Epithelial cell of esophagus (primary cell): ENCODE data around the gene C22orf15.
A peak's percentile ranks its signal among the peaks of the same experiment; 100 is the strongest.

Source experiments
- DNase-seq: peaks from one replicate; pipeline ENCODE4 v3.0.0; 2010; ENCODE audit warnings: low read depth
- H3K4me3 ChIP-seq: 2 replicates; pipeline ENCODE4 v1.5.1; 2011; ENCODE audit warnings: mild to moderate bottlenecking, low read length, control low read depth
- TF ChIP-seq, protein P1 (sequence below): IDR thresholded peaks from 2 replicates; pipeline ENCODE4 v1.5.1; 2011; ENCODE audit warnings: low read depth, mild to moderate bottlenecking, low read length, control low read depth, inconsistent platforms; ENCODE audit not compliant: insufficient read depth; ENCODE audit errors: missing control alignments

C22orf15 gene

DNA sequence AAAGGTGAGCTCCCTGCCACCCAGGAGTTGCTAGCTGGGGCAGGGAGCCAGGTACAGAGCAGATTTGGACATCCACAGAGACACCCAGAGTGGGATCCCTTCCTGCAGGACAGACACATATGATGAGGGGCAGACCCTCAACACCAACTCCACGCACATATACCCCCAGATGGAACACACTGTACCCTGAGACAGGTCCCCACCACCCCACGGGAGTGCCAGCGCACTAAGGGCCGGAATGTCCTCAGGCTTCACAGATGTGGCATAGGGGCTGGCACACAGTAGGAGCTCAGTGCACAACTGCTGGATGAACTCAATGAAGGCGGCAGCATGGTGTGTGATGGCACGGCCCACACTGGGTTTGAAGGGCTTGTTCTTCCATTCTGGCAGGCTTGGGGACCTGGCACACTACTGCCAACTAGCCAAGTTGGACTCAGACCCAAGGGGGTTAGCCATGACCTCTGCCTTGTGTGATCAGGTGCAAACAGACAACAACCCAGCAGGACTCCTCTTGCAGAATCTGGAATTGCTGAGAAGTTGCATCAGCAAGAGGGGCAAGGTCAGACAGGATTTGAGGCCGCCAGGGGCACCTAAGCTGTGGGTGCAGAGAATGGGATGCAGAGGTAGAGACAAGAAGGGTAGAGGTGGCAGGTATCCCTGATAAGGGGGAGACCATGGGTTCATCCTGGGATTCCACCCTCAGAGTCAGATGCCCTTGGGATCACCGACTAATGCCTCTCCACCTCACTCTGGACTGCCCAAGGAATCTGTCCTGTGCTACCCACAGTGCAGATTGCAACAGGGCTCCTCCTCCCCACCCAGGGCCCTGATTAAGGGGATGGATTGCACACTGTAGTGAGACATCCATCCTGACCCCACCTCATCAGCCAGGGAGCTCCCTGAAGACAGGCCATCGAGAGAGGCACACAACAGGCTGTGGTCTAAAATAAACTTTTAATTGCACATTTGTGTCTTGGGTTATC lies 2.4 kb downstream of the C22orf15 start:
- no peak overlapping the region for H3K4me3 ChIP-seq
- TF ChIP-seq, protein P1, sequence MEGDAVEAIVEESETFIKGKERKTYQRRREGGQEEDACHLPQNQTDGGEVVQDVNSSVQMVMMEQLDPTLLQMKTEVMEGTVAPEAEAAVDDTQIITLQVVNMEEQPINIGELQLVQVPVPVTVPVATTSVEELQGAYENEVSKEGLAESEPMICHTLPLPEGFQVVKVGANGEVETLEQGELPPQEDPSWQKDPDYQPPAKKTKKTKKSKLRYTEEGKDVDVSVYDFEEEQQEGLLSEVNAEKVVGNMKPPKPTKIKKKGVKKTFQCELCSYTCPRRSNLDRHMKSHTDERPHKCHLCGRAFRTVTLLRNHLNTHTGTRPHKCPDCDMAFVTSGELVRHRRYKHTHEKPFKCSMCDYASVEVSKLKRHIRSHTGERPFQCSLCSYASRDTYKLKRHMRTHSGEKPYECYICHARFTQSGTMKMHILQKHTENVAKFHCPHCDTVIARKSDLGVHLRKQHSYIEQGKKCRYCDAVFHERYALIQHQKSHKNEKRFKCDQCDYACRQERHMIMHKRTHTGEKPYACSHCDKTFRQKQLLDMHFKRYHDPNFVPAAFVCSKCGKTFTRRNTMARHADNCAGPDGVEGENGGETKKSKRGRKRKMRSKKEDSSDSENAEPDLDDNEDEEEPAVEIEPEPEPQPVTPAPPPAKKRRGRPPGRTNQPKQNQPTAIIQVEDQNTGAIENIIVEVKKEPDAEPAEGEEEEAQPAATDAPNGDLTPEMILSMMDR = no peak
- DNase-seq = no peak

DNA sequence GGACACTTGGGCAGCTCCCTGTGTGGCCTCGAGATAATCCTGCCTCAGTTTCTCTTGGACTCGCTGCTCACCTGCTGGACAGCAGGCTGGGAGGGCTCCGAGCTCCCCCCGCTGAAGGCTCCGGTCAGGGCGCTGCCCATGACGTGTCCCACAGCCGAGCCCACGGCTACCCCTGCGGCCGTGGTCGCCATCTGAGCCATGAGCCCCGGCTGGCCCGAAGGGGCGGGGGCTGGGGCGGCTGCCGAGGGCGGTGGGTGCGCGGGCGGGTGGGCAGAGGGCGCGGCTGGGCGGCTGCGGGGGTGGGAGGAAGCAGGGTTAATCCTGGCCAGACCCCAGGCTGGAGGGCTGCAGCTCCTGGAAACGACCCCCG lies 4.5 kb downstream of the C22orf15 start:
- TF ChIP-seq, protein P1 = no peak
- DNase-seq = no peak
- H3K4me3 ChIP-seq = peak overlapping the region; percentile 67

DNA sequence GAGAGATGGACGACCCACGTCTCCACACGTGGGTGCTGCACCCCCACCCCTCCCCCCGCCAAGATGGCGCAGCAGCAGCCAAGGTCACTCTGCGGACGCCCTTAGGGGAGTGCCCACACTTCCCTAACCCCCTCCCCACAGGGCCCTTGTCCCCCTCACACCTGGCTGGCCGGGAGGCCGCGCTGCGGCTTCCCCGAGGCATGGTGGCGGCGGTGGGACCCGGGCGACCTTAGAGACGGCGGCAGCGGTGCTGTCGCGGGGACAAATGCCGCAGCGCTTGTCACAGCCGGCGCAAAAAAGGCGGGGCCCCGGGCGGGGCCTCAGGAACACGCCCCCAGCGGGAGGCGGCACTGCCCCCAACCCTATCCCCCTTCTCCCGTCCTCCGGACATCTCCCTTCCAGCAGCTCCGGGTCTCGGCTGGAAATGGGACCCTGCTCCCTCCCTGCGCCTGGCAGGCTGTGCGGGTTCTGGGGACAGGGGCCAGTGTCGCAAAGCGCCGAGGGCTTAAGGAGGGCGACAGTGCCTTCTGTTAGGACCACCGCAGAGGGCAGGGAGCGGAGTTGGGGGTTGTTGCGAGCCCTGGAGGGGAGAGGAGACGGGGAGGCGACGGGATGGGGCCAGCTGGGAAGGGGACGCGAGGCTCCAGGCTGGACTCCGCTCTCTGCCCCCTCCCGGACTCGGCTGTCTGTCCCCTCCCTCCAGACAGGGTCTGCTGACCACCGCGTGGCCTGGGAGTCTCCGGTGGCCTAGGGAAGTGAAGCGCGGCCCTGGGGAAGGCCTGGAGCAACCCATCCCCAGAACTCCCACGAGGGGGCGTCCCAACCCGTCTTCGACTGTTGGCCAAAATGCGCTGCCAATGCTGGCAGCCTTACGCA lies 5.1 kb downstream of the C22orf15 start, which contains the start of gene CHCHD10:
Gene CHCHD10 (minus strand): TSS at position 300 of the 876 bp plus-strand sequence. CDS start 98 bp downstream, at position 202.
- DNase-seq = peak; percentile 67
- H3K4me3 ChIP-seq = peak within 1 kb of the TSS; percentile 67
- TF ChIP-seq, protein P1 = peak; percentile 72

DNA sequence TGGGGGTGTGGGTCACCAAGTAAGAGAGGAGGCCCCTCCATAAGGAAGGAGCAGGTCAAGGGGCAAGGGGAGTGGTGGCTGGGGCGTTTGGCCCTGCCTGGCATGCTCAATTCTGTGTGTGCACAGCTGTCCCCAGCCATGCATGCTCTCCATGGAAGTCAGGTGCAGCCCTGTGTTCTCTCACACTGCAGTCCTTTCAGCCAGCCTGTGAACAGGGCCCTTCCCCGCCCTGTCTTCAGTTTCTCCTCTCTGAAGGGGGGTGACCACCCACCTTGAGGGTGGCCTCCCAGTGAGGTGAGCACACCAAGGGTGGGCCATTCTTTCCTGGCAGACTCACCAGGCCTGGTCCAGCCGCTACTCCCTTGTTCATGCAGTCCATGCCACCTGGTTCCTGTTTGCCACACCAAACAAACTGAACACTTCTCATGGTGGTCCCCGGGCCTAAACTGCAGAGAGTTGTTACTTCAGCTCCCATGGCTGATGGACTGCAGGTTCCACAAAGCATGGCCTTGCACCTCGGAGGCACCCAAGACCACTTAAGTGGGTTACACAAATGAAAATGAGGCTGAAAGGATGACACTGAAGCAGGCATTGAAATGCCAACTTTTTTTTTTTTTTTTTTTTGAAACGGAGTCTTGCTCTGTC lies 6.7 kb downstream of the C22orf15 start:
- no peak overlapping the region for H3K4me3 ChIP-seq
- no peak for DNase-seq
- TF ChIP-seq, protein P1 = no peak

DNA sequence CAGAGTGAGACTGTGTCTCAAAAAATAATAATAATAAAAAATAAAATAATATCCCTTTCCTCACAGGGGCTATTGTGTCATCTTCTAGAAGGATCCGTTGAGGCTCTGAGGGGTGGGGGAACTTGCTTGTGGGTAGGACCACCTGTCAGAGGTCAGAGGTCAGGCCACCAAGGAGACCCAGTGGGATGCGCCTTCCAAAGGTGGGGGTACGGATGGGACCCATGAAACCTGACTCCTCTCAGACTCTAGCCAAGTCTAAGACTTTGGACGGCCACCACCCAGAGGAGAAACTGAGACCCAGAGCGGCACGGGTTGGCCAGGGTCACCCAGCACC lies 9.5 kb downstream of the C22orf15 start:
- peak overlapping the region; percentile 32 for H3K4me3 ChIP-seq
- TF ChIP-seq, protein P1 = no peak
- no peak for DNase-seq

DNA sequence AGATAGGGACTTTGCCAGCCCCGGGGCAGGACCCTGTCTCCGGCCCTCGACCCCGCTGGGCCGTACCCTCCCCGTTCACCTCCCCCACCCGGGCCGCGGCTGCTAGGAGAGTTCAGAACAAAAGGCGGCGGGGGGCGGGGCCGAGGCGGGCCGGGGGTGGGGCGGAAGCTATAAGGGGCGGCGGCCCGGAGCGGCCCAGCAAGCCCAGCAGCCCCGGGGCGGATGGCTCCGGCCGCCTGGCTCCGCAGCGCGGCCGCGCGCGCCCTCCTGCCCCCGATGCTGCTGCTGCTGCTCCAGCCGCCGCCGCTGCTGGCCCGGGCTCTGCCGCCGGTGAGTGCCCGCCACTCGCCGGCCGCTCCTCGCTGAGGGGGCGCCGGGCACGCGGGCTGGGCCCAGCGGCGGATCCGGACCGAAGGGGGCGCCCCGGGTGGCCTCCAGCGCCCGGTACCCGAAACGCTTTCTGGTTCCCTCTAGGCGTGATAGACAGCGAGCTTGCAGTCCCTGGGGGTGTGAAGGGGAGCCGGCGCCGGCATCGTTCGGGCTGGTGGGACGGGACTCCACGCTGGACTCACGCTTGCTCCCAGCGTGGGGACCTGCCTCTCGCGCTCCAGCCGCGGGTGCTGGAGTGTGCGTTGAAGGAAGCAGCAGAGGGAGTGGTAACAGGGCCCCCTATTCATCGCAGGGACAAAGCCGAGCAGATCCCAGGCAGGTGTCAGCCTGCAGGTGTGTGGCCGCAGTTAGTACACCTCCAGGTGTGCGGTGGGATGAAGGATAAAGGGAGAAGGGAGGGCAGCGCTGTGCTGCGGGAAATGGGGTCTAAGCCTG lies 10.1 kb downstream of the C22orf15 start, which contains the start of gene MMP11:
Gene MMP11 (plus strand): TSS at position 201 of the 825 bp plus-strand sequence. CDS start 22 bp downstream, at position 223.
- peak within 1 kb of the TSS; percentile 32 for H3K4me3 ChIP-seq
- DNase-seq = peak; percentile 17
- TF ChIP-seq, protein P1 = no peak
